OCI-LY3 (cell line): ENCODE data around the gene CDH4.

ENCODE experiments used
- H2AFZ ChIP-seq: fragments of 200-600, 300-600 bp; shearing (Covaris generic); 2 replicates; pipeline ENCODE4 v1.6.0; 2014; ENCODE audit warnings: antibody characterized with exemption, low read depth, low read length
- H3K27ac ChIP-seq: fragments of 200-600, 300-600 bp; sonication (generic); 2 replicates; pipeline ENCODE4 v1.5.1; 2014; ENCODE audit warnings: mild to moderate bottlenecking, low read length, moderate library complexity, mixed read lengths
- H3K27me3 ChIP-seq: fragments of 200-600, 300-600 bp; sonication (generic); 2 replicates; pipeline ENCODE4 v1.6.1; 2014; ENCODE audit warnings: low read depth, low read length, mixed read lengths
- H3K36me3 ChIP-seq: fragments of 200-600, 300-600 bp; sonication (generic); replicated peaks from 2 replicates; pipeline ENCODE3; 2014; ENCODE audit warnings: low read depth, low read length, mixed read lengths
- H3K4me1 ChIP-seq: fragments of 300-600, 200-600 bp; sonication (generic); 2 replicates; pipeline ENCODE4 v1.6.1; 2014; ENCODE audit warnings: low read length, mixed read lengths
- H3K4me2 ChIP-seq: fragments of 200-600, 300-600 bp; sonication (generic); 2 replicates; pipeline ENCODE4 v1.6.1; 2014; ENCODE audit warnings: low read length, mixed read lengths
- H3K4me3 ChIP-seq: fragments of 300-600, 200-600 bp; sonication (generic); 2 replicates; pipeline ENCODE4 v1.5.1; 2014; ENCODE audit warnings: antibody characterized with exemption, mild to moderate bottlenecking, low read length, moderate library complexity
- H3K79me2 ChIP-seq: fragments of 300-600, 200-600 bp; shearing (Covaris generic); 2 replicates; pipeline ENCODE4 v1.6.1; 2014; ENCODE audit warnings: mild to moderate bottlenecking, low read length, mixed read lengths
- H3K9ac ChIP-seq: fragments of 300-600, 200-600 bp; shearing (Covaris generic); 2 replicates; pipeline ENCODE4 v1.6.0; 2014; ENCODE audit warnings: mild to moderate bottlenecking, low read length, moderate library complexity
- H3K9me3 ChIP-seq: fragments of 200-600, 300-600 bp; shearing (Covaris generic); 2 replicates; pipeline ENCODE4 v1.6.1; 2014; ENCODE audit warnings: low read length, mixed read lengths; ENCODE audit not compliant: insufficient read depth
- H4K20me1 ChIP-seq: fragments of 200-600, 300-600 bp; sonication (generic); 2 replicates; pipeline ENCODE4 v1.6.1; 2016; ENCODE audit warnings: low read length, mixed read lengths; ENCODE audit not compliant: insufficient read depth
- CTCF ChIP-seq: fragments of 200-600, 300-600 bp; sonication (generic); IDR thresholded peaks from 2 replicates; pipeline ENCODE4 v1.5.1; 2014; ENCODE audit warnings: antibody characterized with exemption, low read length, low read depth
- EZH2phosphoT487 ChIP-seq: fragments of 200-600 bp; shearing (Covaris generic); IDR thresholded peaks from 2 replicates; pipeline ENCODE4 v1.6.1; 2018; ENCODE audit warnings: antibody characterized with exemption, mixed run types, low read depth

The CDH4 gene

GRCh38 chr20:61803915-61804751, 552.1 kb downstream of the CDH4 start:
- H3K9ac ChIP-seq: no peak overlapping the region
- no peaks in the 10 kb centered on the region for H3K9me3 ChIP-seq
- no peak overlapping the region for H2AFZ ChIP-seq
- H3K4me2 ChIP-seq: no peak overlapping the region
- no peak for TF ChIP-seq EZH2phosphoT487
- TF ChIP-seq CTCF: no peak
- H3K79me2 ChIP-seq: no peaks in the 10 kb centered on the region
- no peaks in the 10 kb centered on the region for H3K36me3 ChIP-seq
- H3K4me1 ChIP-seq: no peaks in the 10 kb centered on the region
- no peak overlapping the region for H3K27ac ChIP-seq
- H3K27me3 ChIP-seq: no peaks in the 10 kb centered on the region
- H3K4me3 ChIP-seq: no peak overlapping the region
- H4K20me1 ChIP-seq: no peaks in the 10 kb centered on the region

DNA sequence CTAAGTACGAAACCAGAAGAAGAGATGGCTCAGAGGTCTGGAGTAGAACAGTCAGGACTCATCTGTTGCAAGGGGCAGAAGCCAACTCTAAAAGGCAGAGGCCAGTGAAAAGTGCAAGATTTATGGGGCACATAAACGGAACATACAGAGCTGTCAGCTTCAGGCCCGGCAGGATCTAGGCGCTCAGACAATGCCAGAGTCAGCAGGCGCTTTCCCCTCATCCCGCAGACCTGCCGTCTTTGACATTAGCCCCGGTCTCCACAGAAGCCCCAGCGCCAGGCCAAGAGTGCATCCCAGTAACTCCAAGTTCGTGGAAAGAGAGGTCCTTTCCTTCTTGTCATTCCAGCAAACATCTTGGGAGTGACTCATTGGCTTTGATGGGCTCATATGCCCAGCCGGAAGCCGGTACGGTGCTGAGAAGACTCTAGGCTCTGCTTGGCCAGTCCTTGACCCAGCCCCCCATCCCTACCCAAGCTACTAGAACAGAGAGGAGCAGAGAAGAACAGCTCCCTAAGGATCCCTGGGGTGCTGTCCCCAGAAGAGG, 552.8 kb downstream of the CDH4 start:
- H3K9me3 ChIP-seq: no peaks in the 10 kb centered on the region
- H3K4me1 ChIP-seq: no peaks in the 10 kb centered on the region
- no peaks in the 10 kb centered on the region for H4K20me1 ChIP-seq
- H3K27me3 ChIP-seq: no peaks in the 10 kb centered on the region
- H2AFZ ChIP-seq: no peak overlapping the region
- no peaks in the 10 kb centered on the region for H3K36me3 ChIP-seq
- no peaks in the 10 kb centered on the region for H3K79me2 ChIP-seq
- no peak overlapping the region for H3K9ac ChIP-seq
- no peak overlapping the region for H3K27ac ChIP-seq
- no peak for TF ChIP-seq EZH2phosphoT487
- no peak overlapping the region for H3K4me2 ChIP-seq
- no peak overlapping the region for H3K4me3 ChIP-seq

DNA sequence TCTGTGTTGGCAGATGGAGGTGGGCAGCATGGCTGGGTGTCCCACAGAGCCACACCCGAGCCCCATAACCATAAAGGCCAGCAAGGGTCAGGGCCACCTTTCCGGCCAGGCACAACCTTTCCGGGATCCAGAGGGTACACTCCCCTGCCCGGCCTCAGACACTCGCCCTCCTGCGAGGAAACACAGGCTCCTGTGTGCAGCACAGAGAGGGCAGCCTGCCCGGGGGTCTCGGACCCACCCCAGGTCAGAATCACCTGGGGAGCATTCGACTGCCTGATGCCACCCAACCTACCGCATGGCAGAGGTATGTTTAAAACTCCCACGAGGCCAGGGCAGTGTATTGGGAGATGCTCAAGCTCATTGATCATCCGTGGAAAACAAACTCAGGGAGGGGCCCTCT, 553.3 kb downstream of the CDH4 start:
- Histone ChIP-seq H3K36me3 (no peaks in the 10 kb centered on the region), H3K4me2 (no peak overlapping the region), H4K20me1 (no peaks in the 10 kb centered on the region), H3K79me2 (no peaks in the 10 kb centered on the region), H2AFZ (no peak overlapping the region), H3K4me3 (no peak overlapping the region), H3K9ac (no peak overlapping the region), H3K4me1 (no peaks in the 10 kb centered on the region), H3K9me3 (no peaks in the 10 kb centered on the region), H3K27me3 (no peaks in the 10 kb centered on the region), H3K27ac (no peak overlapping the region)
- no peak for TF ChIP-seq EZH2phosphoT487
- TF ChIP-seq CTCF: no peak

DNA sequence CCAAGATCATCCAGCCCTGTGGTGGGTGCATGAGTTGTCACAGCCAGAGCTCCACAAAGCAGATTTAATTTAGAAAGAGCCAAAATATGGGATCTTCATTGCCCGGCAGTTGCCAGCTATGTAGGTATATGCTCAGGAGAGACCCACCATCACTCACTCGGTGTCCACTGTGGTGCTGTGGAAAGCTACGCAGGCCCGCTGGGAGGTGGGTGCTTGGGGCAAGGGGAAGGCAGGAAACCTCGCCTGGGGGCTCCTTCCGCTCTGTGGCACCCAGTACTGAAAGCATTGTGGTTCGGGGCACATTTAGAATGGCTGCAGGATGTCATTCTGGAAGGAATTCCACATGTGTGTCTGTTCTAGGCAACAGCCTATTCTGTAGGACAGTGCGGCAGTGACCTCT, 553.7 kb downstream of the CDH4 start:
- no peak overlapping the region for H3K4me2 ChIP-seq
- H3K27ac ChIP-seq: no peak overlapping the region
- no peaks in the 10 kb centered on the region for H3K27me3 ChIP-seq
- H3K79me2 ChIP-seq: no peaks in the 10 kb centered on the region
- no peak overlapping the region for H3K9ac ChIP-seq
- no peak overlapping the region for H3K4me3 ChIP-seq
- H3K9me3 ChIP-seq: no peaks in the 10 kb centered on the region
- no peaks in the 10 kb centered on the region for H3K36me3 ChIP-seq
- H4K20me1 ChIP-seq: no peaks in the 10 kb centered on the region
- TF ChIP-seq EZH2phosphoT487 (no peak), CTCF (no peak)
- no peaks in the 10 kb centered on the region for H3K4me1 ChIP-seq
- no peak overlapping the region for H2AFZ ChIP-seq
